Right lobe of liver (tissue), 4 donors: Measurements from ENCODE around the gene HELZ.

Experiments
- CTCF ChIP-seq, 4 donors: fragments of 200-600 bp in 3 of 4; fragments of 450-650 bp in 1 of 4; IDR thresholded peaks; one replicate each; pipeline versions ENCODE4 v1.5.1 to v1.8.0; 2016 to 2022; ENCODE audit warnings: antibody characterized with exemption in 4 of 4, mild to moderate bottlenecking in 2 of 4
- POLR2A ChIP-seq: fragments of 450-650 bp; IDR thresholded peaks from one replicate; pipeline ENCODE4 v1.6.1; 2017; ENCODE audit warnings: antibody characterized with exemption, mild to moderate bottlenecking
- donor health status: DM: no; HTN: no; CAD: no.
- donor health status: DM: no; HTN: no; CAD: no.
- donor health status: DM: no; HTN: yes; CAD: no.

- no peak for TF ChIP-seq CTCF (IDR thresholded peaks at IDR 0.05)
- TF ChIP-seq POLR2A, result no peak
Measured at GRCh38 chr17:67049025-67049739, 195.8 kb downstream of the HELZ start.
